ENCODE measurements around the gene TBL3. TPM values are rescaled to one million over a fixed set of nuclear protein-coding genes. Genes with fewer than 3 reads are reported as not detected.

The TBL3 gene
- total RNA-seq, 1 donor from 2014 or later = 24.4 TPM

- Mint-ChIP-seq H3K9me3 (ENCODE audit: unreplicated experiment) (no peaks in the 10 kb centered on the region), H3K27ac (ENCODE audit: unreplicated experiment) (no peak overlapping the region), H3K36me3 (ENCODE audit: low read depth, unreplicated experiment) (peaks cover 3% of the 10 kb centered on the region), H3K4me3 (ENCODE audit: unreplicated experiment) (no peak overlapping the region), H3K27me3 (ENCODE audit: low read depth, unreplicated experiment) (peaks cover 12% of the 10 kb centered on the region), H3K4me1 (ENCODE audit: low read depth, unreplicated experiment) (no peaks in the 10 kb centered on the region)
- no peak for DNase-seq (ENCODE audit: low read depth)
- Histone ChIP-seq H3K4me1 (ENCODE audit: insufficient read depth, low read length) (peaks cover 6% of the 10 kb centered on the region), H3K36me3 (ENCODE audit: insufficient read depth, low read length) (no peaks in the 10 kb centered on the region), H3K9ac (ENCODE audit: low read length) (no peak overlapping the region), H3K9me3 (ENCODE audit: insufficient read depth, low read depth, low read length) (no peaks in the 10 kb centered on the region), H4K20me1 (ENCODE audit: insufficient read depth, low read length) (no peaks in the 10 kb centered on the region), H3K79me2 (ENCODE audit: insufficient read depth, low read length) (no peaks in the 10 kb centered on the region), H3K4me3 (ENCODE audit: insufficient read depth, low read depth, low read length) (no peak overlapping the region), H2AFZ (ENCODE audit: low read depth, low read length) (no peak overlapping the region), H3K27me3 (ENCODE audit: insufficient read depth, low read length) (no peaks in the 10 kb centered on the region), H3K4me2 (ENCODE audit: low read length) (no peak overlapping the region), H3K27ac (ENCODE audit: low read depth, low read length) (no peak overlapping the region)
- no peak for FAIRE-seq
- TF ChIP-seq EZH2 (IDR thresholded peaks at IDR 0.05; ENCODE audit: insufficient read depth, low read length) = no peak
These were observed 39.5 kb upstream of the TBL3 start for GRCh38 chr16:1932050-1933028.

GRCh38 chr16:1933097-1933661 is 38.7 kb upstream of the TBL3 start:
- no peaks in the 10 kb centered on the region for H3K9me3 Mint-ChIP-seq (ENCODE audit: unreplicated experiment)
- no peak overlapping the region for H3K4me2 ChIP-seq (ENCODE audit: low read length)
- no peak overlapping the region for H3K27ac ChIP-seq (ENCODE audit: low read depth, low read length)
- H3K9ac ChIP-seq (ENCODE audit: low read length) = no peak overlapping the region
- H3K9me3 ChIP-seq (ENCODE audit: insufficient read depth, low read depth, low read length) = no peaks in the 10 kb centered on the region
- peaks cover 11% of the 10 kb centered on the region for H3K27me3 Mint-ChIP-seq (ENCODE audit: low read depth, unreplicated experiment)
- H3K4me3 ChIP-seq (ENCODE audit: insufficient read depth, low read depth, low read length) = no peak overlapping the region
- DNase-seq (ENCODE audit: low read depth) (no peak), FAIRE-seq (no peak)
- H3K79me2 ChIP-seq (ENCODE audit: insufficient read depth, low read length) = no peaks in the 10 kb centered on the region
- peaks cover 4% of the 10 kb centered on the region for H3K36me3 ChIP-seq (ENCODE audit: insufficient read depth, low read length)
- no peak for TF ChIP-seq CTCF (IDR thresholded peaks at IDR 0.05; ENCODE audit: insufficient read depth, low read depth, low read length)
- TF ChIP-seq EZH2 (IDR thresholded peaks at IDR 0.05; ENCODE audit: insufficient read depth, low read length) = no peak
- peaks cover 6% of the 10 kb centered on the region for H3K4me1 ChIP-seq (ENCODE audit: insufficient read depth, low read length)
- no peaks in the 10 kb centered on the region for H4K20me1 ChIP-seq (ENCODE audit: insufficient read depth, low read length)
- no peak overlapping the region for H2AFZ ChIP-seq (ENCODE audit: low read depth, low read length)
- H3K27ac Mint-ChIP-seq (ENCODE audit: unreplicated experiment) = no peak overlapping the region
- no peaks in the 10 kb centered on the region for H3K4me1 Mint-ChIP-seq (ENCODE audit: low read depth, unreplicated experiment)
- H3K36me3 Mint-ChIP-seq (ENCODE audit: low read depth, unreplicated experiment) = peaks cover 5% of the 10 kb centered on the region
- no peak overlapping the region for H3K4me3 Mint-ChIP-seq (ENCODE audit: unreplicated experiment)
- no peaks in the 10 kb centered on the region for H3K27me3 ChIP-seq (ENCODE audit: insufficient read depth, low read length)

GRCh38 chr16:1936945-1937479 is 34.8 kb upstream of the TBL3 start:
- no peak for FAIRE-seq
- Histone ChIP-seq H4K20me1 (ENCODE audit: insufficient read depth, low read length) (peaks cover 6% of the 10 kb centered on the region), H3K9me3 (ENCODE audit: insufficient read depth, low read depth, low read length) (no peaks in the 10 kb centered on the region), H3K79me2 (ENCODE audit: insufficient read depth, low read length) (peaks cover 9% of the 10 kb centered on the region), H3K36me3 (ENCODE audit: insufficient read depth, low read length) (peaks cover 10% of the 10 kb centered on the region), H3K9ac (ENCODE audit: low read length) (no peak overlapping the region), H3K27ac (ENCODE audit: low read depth, low read length) (no peak overlapping the region), H3K27me3 (ENCODE audit: insufficient read depth, low read length) (no peaks in the 10 kb centered on the region), H3K4me3 (ENCODE audit: insufficient read depth, low read depth, low read length) (no peak overlapping the region), H3K4me2 (ENCODE audit: low read length) (no peak overlapping the region), H2AFZ (ENCODE audit: low read depth, low read length) (no peak overlapping the region), H3K4me1 (ENCODE audit: insufficient read depth, low read length) (peaks cover 15% of the 10 kb centered on the region)
- DNase-seq (ENCODE audit: low read depth) = no peak
- Mint-ChIP-seq H3K36me3 (ENCODE audit: low read depth, unreplicated experiment) (peaks cover 5% of the 10 kb centered on the region), H3K4me1 (ENCODE audit: low read depth, unreplicated experiment) (peaks cover 9% of the 10 kb centered on the region), H3K27ac (ENCODE audit: unreplicated experiment) (no peak overlapping the region), H3K27me3 (ENCODE audit: low read depth, unreplicated experiment) (no peaks in the 10 kb centered on the region), H3K9me3 (ENCODE audit: unreplicated experiment) (no peaks in the 10 kb centered on the region), H3K4me3 (ENCODE audit: unreplicated experiment) (no peak overlapping the region)
- TF ChIP-seq CTCF (IDR thresholded peaks at IDR 0.05; ENCODE audit: insufficient read depth, low read depth, low read length) = no peak
- no peak for TF ChIP-seq EZH2 (IDR thresholded peaks at IDR 0.05; ENCODE audit: insufficient read depth, low read length)
